SK-N-SH (cell line): ENCODE data around the gene CCDC17.

Experiments used
- CTCF ChIP-seq: fragments of 200-600 bp; sonication (generic); IDR thresholded peaks from 2 replicates; pipeline ENCODE4 v1.6.1; 2017; ENCODE audit warnings: antibody characterized with exemption, mild to moderate bottlenecking, moderate library complexity
- EP300 ChIP-seq, 2 experiments: IDR thresholded peaks; 2 replicates each; pipeline versions ENCODE4 v1.4.0 to v1.6.1; 2012; ENCODE audit warnings: borderline replicate concordance in 1 of 2, low read depth in 1 of 2, low read length in 1 of 2
- GABPA ChIP-seq: IDR thresholded peaks from 2 replicates; pipeline ENCODE4 v1.4.0; 2012; ENCODE audit warnings: low read depth, mild to moderate bottlenecking
- GATA2 ChIP-seq: sonication (generic); formaldehyde crosslinking; IDR thresholded peaks from 2 replicates; pipeline ENCODE4 v1.5.0; 2020; ENCODE audit warnings: mild to moderate bottlenecking, missing genetic modification reagents
- MXI1 ChIP-seq: IDR thresholded peaks from 2 replicates; pipeline ENCODE4 v1.6.1; 2012; ENCODE audit warnings: mild to moderate bottlenecking, low read depth, low read length, improper control_type of control experiment
- NRF1 ChIP-seq: IDR thresholded peaks from 2 replicates; pipeline ENCODE4 v1.6.1; 2012; ENCODE audit warnings: low read depth, mild to moderate bottlenecking, low read length
- POLR2AphosphoS5 ChIP-seq: IDR thresholded peaks from 2 replicates; pipeline ENCODE4 v1.6.1; 2012; ENCODE audit warnings: low read depth, low read length
- RAD21 ChIP-seq: IDR thresholded peaks from 2 replicates; pipeline ENCODE4 v1.6.1; 2012; ENCODE audit warnings: mild to moderate bottlenecking, low read length
- RCOR1 ChIP-seq: fragments of 150-350 bp; IDR thresholded peaks from 2 replicates; pipeline ENCODE4 v1.6.1; 2017; ENCODE audit warnings: antibody characterized with exemption, low read length
- REST ChIP-seq: IDR thresholded peaks from 2 replicates; pipeline ENCODE4 v1.6.1; 2012; ENCODE audit warnings: mild to moderate bottlenecking, low read depth, low read length, moderate library complexity
- USF2 ChIP-seq: fragments of 150-350 bp; IDR thresholded peaks from 2 replicates; pipeline ENCODE4 v1.6.1; 2017; ENCODE audit warnings: antibody characterized with exemption, low read length, low read depth, borderline replicate concordance
- YY1 ChIP-seq: IDR thresholded peaks from 2 replicates; pipeline ENCODE4 v1.4.0; 2012; ENCODE audit warnings: low read depth, mild to moderate bottlenecking

- TF ChIP-seq MXI1 = no peak
- no peak for TF ChIP-seq CTCF
- TF ChIP-seq POLR2AphosphoS5 = no peak
- no peak for TF ChIP-seq GABPA
- TF ChIP-seq RCOR1 = no peak
- TF ChIP-seq GATA2 = no peak
- no peak for TF ChIP-seq EP300 (IDR thresholded peaks at IDR 0.05; ENCODE audit: borderline replicate concordance in 1 of 2, low read depth in 1 of 2, low read length in 1 of 2)
- TF ChIP-seq REST = no peak
- no peak for TF ChIP-seq NRF1
- TF ChIP-seq RAD21 = no peak
- TF ChIP-seq USF2 = no peak
- no peak for TF ChIP-seq YY1
Measured at GRCh38 chr1:45623972-45624371, at the start of gene CCDC17.
